HG03469 (cell line): ENCODE results near the gene NOCT.
A peak's percentile ranks its signal among the peaks of the same experiment; 100 is the strongest.
"Not testable (repeated sequence)": the region's sequence is repeated elsewhere in the genome, so short reads cannot be mapped to it uniquely, and the experiment has no call there.

Experiments
- ATAC-seq: cut with Tn5 transposase; IDR thresholded peaks from one replicate; pipeline ENCODE4 v1.9.1; 2021; ENCODE audit warnings: mild to moderate bottlenecking, moderate library complexity, moderate number of reproducible peaks; ENCODE audit not compliant: unreplicated experiment

Gene NOCT

DNA sequence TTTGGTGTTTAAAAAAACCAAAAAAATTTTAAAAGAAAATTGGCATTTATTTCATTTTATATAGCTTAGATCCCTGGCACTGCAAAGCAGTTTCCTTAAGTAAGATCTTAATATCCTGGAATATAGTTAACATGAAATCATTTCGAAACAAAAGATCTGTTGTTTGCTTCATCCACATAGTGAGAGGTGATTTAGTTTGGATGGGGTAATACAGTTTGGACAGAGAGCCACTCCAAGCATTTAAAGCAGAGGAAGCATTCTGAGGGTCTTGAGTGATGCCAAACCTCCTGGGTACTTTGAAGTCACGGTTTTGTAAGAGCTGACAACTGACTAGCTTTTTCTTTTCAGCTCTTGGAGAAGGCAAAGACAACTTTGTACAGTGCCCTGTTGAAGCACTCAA is 28.7 kb downstream of the NOCT start:
- ATAC-seq: no peak

DNA sequence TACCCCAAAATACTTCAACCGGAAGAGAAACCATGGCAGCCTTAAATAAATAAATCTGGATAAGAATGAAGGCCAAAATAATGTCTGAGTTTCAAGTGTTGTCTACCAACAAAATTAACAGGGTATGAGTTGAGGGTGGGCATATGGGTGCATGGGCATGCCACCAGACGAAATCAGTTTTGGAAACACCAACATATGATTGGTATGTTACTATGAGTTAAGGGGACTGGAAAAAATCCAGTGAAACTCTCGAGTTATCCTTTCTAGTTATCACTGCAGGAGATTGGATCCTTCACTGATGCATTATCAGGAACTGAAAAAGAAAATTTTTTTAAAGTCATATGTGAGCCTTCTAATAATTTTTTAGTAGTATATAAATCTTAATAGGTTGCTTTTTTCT is 32.4 kb downstream of the NOCT start:
- no peak for ATAC-seq

DNA sequence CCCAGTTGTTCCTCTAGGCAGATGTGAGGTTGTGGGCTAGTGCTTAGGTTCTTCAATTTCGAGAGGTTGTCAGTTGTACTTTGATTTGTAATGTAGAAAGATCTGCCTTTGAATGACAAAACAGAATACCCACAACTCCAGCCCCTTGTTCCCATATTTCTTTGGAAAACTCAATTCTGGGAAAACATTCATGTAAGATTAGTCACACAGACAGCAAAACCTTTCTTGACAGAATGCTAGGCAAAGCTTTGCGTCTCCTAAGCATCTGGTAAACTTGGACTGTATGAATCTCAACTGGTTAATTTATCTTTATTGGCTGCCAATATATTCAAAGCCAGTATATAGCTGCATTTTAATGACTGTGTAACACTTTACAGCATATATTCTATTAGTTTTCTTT is 34.9 kb downstream of the NOCT start:
- no peak for ATAC-seq

- ATAC-seq: no peak
These were observed 38.3 kb downstream of the NOCT start for GRCh38 chr4:139053909-139054308.

DNA sequence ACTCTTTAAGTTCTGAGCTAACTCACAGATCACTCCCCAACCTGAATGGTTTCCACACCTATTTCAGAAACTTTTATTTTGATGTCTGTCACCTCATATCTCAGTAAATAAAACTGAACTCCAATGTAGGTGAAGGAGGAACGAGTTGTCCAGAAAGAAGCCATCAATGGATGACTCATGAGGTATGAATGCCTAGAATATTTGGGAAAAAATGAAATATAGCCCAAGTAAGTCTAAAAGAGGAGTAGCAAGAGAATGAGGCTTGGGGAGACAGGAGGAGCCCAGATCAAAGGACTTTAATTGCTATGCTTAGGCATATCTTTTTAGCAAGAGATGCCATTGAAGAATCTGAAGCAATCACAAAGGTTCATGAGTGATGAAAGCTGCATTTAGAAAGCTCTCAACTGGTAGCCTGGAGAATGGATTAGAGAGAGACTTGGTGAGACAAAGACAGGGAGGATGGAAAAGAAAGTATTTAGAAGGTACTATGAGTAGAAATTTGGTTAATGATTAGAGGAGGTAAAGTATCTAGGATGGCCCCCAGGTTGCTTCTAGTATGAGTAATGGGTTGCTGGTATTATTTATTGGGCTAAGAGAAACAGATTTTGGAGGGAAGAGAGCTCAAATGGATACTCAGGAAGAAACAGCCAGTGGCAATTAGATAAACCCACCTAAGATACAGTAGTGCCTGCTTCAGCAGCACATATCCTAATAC is 39.4 kb downstream of the NOCT start:
- no peak for ATAC-seq

GRCh38 chr4:139059026-139059425 is 43.4 kb downstream of the NOCT start:
- ATAC-seq: not testable (repeated sequence)

- ATAC-seq: no peak
These were observed 45.0 kb downstream of the NOCT start for GRCh38 chr4:139060591-139060990.

DNA sequence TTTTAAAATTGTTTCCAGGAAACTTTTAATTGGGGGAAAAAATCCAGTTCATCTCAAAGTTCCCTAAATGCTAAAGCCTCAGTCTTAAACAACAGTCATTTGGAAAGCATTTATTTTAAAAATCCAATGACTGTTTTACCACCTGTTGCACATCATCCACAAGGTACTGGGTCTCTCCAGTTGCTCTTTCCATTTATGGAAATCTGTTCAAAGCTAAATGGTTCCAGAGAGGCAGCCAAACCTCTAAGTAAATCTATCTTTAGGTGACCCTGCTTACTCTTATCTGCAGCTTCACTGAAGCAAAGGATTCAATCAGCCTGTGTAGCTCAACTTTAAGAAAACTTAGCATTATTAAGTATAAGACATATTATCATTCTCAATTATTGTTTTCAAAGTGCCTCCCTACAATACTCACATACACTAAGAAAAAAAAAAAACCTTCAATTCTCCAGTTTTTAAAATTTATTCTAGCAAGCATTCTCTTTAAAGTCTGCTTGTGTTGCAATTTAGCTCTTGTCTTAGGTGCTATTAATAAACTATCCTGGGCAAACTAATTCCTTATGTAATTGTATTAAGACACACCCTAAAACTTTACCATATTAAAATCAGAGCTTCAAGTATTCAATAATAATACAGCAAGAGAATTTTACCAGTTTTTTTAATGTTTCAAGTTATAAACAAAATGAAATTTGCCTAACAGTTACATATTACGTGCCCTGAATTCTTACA is 60.6 kb downstream of the NOCT start:
- ATAC-seq: no peak

- ATAC-seq: no peak
These were observed 62.2 kb downstream of the NOCT start for GRCh38 chr4:139077567-139078355.

DNA sequence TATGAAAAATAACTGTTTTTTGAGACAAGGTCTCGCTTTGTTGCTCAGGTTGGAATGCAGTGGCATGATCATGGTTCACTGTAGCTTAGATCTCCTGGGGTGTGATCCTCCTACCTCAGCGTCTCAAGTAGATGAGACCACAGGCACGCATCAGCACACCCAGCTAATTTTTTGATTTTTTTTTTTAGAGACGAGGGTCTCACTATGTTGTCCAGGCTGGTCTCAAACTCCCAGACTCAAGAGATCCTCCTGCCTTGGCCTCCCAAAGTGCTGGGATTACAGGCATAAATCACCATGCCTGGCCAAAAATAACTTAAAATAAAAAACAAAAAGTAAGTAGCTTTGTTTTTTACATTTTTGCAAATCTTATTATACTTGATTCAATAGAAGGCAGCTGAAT is 63.3 kb downstream of the NOCT start:
- no peak for ATAC-seq

DNA sequence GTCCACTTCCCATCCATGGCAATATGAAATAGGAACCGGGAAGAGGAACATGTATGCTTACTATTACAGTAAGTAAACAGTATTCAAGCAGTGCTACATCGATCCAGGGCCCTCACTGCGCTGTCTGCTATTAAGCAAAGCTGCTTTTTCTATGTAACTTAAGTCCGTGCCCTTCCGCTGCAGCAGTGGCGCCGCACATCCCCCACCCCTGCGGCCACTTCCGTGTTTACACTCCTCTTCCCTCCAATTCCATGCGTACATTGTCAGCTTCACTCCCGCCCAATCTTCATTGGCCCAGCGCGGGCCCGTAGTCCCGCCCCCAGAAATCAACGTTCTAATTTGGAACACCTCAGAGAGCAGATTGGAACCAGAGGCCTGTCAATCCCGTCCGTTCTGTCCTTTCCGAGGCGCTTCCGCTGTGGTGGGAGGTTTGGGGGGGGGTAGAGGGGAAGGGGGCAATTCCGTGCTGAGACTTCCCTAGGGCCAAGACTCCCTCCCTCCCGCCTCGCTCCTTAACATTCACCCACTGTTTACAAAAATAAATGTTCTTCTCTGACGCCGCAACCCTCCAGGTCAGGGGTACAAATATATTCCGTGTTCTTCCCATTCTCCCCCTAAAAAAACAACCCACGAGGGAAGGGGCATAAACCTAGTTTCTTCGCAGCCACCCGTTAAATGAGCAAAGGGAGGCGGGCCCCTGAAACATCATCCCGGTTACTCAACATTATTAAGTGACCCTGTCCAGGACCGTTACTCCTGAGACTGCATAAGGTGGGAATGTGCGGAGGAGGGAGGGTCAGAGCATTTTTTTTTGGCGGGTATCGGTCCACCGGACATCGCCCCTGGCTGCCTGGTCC is 67.4 kb downstream of the NOCT start:
- ATAC-seq: peak; percentile 84

DNA sequence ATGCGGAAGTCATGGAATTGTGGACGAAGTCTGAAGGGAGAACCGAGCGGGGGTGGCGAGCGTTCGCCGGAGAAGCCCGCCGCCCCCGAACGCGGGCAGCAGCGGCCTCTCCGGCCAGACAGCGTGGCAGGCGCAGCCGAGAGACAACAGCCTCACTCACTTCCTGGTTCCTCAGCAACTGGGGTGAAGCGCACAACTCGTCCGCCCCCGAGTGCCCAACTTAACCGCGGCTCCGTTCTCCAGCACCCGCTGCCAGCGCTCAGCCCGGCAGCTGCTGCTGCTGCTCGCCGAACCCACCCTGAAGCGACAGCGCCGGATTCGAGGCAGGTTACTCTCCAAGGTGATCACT is 68.0 kb downstream of the NOCT start:
- ATAC-seq: peak; percentile 22

GRCh38 chr4:139083956-139084803 is 68.6 kb downstream of the NOCT start:
- peak; percentile 43 for ATAC-seq

- no peak for ATAC-seq
These were observed 69.2 kb downstream of the NOCT start for GRCh38 chr4:139084804-139085093.

- ATAC-seq: no peak
These were observed 69.6 kb downstream of the NOCT start for GRCh38 chr4:139085141-139085540.

DNA sequence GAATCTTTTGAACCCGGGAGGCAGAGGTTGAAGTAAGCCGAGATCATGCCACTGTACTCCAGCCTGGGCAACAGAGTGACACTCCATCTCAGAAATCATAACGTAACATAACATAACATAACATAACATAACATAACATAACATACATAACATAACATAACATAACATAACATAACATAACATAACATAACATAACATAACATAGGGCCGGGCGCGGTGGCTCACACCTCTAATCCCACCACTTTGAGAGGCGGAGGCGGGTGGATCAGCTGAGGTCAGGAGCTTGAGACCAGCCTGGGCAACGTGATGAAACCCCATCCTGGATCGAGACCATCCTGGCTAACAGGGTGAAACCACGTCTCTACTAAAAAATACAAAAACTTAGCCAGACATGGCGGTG is 76.7 kb downstream of the NOCT start:
- ATAC-seq: no peak
